Measurements from ENCODE around the gene SBF2. TPM values are rescaled to one million over a fixed set of nuclear protein-coding genes. Genes with fewer than 3 reads are reported as not detected.
"Not testable (repeated sequence)": the region's sequence is repeated elsewhere in the genome, so short reads cannot be mapped to it uniquely, and the experiment has no call there.

Gene SBF2
- total RNA-seq, 1 experiment from 2014 or later, result 16.7 TPM

DNA sequence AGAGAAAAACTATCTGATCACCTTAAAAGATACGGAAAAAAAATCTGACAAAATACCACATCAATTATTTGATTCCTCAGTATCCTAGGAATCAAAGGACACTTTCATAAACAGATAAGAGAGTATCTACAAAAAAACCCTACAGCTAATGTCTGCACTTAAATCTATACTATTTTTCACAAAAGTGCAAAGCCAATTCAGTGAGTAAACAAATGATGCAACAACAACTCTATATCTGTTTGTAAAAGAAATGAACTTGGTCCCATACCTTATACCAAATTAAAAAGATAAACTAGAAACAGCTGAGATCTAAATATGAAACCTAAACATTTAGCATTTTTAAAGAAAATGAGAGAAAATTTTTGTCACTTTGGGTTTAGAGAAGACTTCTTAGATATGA, 366.3 kb downstream of the SBF2 start:
- H3K4me3 ChIP-seq, result no peak overlapping the region
- H3K27me3 ChIP-seq, result no peaks in the 10 kb centered on the region
- H3K9me3 ChIP-seq, result no peaks in the 10 kb centered on the region
- no peaks in the 10 kb centered on the region; the same call in none of the 2 replicates for H3K36me3 ChIP-seq
- DNase-seq, result no peak

DNA sequence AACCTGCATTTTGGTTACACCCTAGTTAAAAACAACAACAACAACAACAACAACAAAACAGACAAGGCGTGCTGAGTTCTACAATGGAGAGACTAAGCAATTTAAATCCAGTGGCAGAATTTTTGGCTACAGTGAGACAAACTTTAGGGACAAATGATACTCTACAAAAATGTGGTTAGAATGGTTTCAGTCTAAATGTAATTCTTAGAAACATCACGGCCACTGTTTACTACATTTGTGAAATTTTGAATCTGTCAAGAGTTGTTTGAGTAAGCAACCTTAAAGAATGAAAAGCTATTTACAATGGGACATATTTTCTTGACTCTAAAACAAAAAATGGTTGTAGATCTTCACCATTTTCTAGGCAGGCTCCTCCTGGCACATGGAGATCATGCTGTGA, 370.7 kb downstream of the SBF2 start:
- Histone ChIP-seq H3K4me3 (no peak overlapping the region), H3K36me3 (no peaks in the 10 kb centered on the region; the same call in 1 of the 2 replicates), H3K9me3 (no peaks in the 10 kb centered on the region), H3K27me3 (no peaks in the 10 kb centered on the region)
- DNase-seq, result no peak

DNA sequence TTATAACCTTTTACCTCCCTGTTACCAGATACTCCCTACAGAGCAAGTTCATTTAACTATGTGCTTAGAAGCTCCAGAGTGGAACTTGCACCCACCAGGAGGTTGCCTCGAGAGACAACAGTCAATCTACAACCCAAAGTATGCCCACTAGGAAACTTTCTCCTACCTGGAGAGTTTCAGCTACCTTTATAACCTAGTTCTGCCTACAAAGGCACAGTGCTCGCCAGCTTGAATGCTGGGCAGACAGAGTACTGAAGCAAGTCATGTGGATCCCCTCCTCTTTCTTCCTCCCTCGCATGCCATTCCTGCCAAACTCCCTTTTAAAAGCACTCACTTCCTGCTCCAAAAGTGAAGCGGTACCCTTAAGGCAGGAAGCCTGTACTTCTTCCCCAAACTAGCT, 371.2 kb downstream of the SBF2 start:
- H3K36me3 ChIP-seq, result no peaks in the 10 kb centered on the region; the same call in 1 of the 2 replicates
- DNase-seq, result peak; percentile 23
- H3K27me3 ChIP-seq, result no peaks in the 10 kb centered on the region

DNA sequence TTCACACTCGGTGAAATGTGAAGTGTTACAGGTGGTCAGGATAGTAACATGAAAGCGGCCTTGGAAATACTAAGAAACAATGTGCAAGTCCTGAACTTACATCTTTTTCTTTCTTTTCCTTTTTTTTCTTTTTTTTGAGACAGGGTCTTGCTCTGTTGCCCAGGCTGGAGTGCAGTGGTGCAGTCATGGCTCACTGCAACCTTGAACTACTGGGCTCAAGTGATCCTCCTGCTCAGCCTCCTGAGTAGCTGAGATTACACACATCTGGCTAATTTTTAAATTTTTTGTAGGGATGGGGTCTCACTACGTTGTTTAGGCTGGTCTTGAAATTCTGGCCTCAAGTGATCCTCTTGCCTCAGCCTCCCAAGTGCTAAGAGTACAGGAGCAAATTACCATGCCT, 377.5 kb downstream of the SBF2 start:
- DNase-seq, result no peak
- H3K36me3 ChIP-seq, result no peaks in the 10 kb centered on the region; the same call in 1 of the 2 replicates
- no peaks in the 10 kb centered on the region for H3K9me3 ChIP-seq
- H3K4me3 ChIP-seq, result no peak overlapping the region
- no peaks in the 10 kb centered on the region for H3K27me3 ChIP-seq

More for the DNA sequence above, 371.2 kb downstream of the SBF2 start:
- H3K4me3 ChIP-seq, result no peak overlapping the region
- no peaks in the 10 kb centered on the region for H3K9me3 ChIP-seq

DNA sequence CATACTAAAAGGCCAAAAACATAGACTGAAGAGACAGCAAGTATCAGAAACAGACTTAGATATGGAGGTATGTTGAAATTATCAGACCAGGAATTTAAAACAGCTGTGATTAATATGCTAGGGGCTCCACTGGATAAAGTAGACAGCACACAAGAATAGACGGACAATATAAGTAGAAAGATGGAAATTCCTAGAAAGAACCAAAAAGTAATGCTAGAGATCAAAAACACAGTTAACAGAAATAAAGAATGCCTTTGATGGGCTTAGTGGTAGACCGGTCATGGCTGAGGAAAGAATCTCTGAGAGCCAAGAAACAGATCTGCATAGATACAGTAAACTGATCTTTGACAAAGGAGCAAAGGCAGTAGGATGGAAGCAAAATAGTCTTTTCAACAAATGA, 380.0 kb downstream of the SBF2 start:
- Histone ChIP-seq H3K4me3 (no peak overlapping the region), H3K36me3 (no peaks in the 10 kb centered on the region; the same call in 1 of the 2 replicates), H3K27me3 (no peaks in the 10 kb centered on the region), H3K9me3 (no peaks in the 10 kb centered on the region)
- DNase-seq, result no peak

DNA sequence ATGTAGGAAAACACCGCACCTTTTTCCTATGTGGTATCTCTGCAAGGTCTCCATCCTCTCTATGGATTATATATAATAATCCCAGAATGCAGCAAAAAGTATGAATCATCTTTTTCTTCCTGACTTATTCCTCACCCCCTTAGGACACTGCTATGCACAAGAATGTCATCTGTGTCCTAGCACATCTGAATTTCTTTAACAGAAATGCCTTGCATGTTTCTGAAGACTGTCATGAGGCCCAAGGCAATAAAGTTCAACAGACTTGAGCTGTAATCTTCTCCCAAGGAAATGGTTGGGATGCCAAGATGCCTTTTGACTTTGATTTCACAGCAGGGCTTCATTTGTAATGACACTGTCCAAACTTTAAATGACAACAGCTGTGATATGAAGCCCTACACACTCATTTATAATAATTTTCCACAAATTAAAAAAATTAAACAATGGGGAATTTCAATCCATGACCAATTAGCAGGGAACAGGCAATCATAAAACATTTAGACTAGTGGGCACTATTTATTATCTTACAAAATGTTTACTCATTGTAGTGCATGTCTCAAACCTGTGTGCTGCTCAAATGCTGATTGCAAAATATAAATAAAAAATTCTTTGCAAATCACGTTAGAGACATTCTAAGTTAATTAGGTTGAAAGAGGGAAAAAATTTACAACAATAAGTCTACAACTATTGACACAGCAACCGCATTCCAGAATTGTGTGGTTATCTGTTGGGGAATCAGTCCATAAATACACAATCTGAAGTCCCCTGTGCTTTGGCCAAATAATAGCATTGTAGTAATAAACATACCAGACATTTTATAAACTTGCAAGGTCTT, 387.8 kb downstream of the SBF2 start:
- peaks cover 8% of the 10 kb centered on the region for H3K36me3 ChIP-seq
- H3K9me3 ChIP-seq, result no peaks in the 10 kb centered on the region
- H3K27me3 ChIP-seq, result no peaks in the 10 kb centered on the region
- peak; percentile 57 for DNase-seq
- H3K4me3 ChIP-seq, result no peak overlapping the region

DNA sequence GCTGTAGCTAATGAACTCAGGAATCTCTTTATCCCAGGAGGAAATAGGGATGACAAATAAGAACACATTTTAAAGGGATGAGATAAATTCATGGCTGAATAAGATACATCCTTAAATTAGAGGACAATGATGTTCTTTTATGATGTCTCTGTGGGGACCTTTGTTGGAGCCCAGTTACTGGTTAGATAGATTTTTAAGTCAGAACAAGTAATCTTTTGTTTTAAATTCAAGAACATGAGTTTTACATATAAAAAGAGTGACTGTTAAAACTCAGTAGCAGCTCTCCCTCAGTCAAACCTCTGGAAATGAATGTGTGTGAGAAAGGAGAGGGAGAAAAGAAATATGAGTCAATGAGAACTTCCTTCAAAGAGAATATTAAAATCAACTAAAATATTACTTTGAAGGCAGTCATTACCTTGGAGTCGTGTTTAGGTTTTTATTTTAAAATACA, 388.5 kb downstream of the SBF2 start:
- no peak for DNase-seq
- Histone ChIP-seq H3K36me3 (peaks cover 8% of the 10 kb centered on the region), H3K27me3 (no peaks in the 10 kb centered on the region), H3K4me3 (no peak overlapping the region), H3K9me3 (no peaks in the 10 kb centered on the region)

DNA sequence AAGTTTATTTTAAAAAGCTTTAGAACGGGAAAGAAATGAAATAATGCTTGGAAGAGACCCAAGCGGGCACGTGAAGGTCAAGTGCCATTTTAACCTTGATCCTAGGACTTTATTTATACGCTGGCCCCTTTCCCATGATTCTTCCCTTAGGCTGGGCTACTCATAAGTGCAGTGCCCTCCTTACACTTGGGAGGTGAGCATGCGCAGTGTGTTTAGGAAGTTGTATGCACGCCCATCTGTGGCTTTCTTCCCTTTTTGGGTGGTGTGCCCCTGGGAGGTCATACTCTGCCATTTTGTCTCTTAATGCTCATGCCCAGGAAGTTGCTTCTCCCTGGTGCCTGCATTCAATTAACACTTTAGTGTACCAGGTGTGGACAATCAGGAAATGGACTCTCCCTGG, 390.4 kb downstream of the SBF2 start:
- H3K27me3 ChIP-seq, result no peaks in the 10 kb centered on the region
- H3K36me3 ChIP-seq, result peaks cover 8% of the 10 kb centered on the region
- no peaks in the 10 kb centered on the region for H3K9me3 ChIP-seq
- DNase-seq, result no peak
- H3K4me3 ChIP-seq, result no peak overlapping the region

DNA sequence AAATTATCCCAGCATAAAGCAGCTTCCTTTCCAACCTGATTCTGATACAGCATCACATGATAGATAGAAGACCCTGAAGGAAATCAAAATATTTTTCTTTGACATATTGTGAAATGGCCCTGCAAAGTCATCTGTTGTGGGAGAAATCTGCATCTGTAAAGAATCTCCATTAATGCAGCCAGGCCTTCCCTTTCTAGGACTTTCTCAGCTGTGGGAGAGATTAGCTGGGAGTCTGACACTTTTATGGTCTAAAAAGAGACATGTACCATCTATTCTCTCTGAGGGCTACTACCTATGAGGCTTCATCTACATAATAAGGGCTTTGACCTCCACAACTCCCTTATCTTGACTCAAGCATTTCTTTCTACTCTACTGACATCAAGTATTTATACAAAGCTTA, 392.1 kb downstream of the SBF2 start:
- no peak for DNase-seq
- Histone ChIP-seq H3K27me3 (no peaks in the 10 kb centered on the region), H3K4me3 (no peak overlapping the region), H3K36me3 (peaks cover 2% of the 10 kb centered on the region; the same call in 1 of the 2 replicates), H3K9me3 (no peaks in the 10 kb centered on the region)

DNA sequence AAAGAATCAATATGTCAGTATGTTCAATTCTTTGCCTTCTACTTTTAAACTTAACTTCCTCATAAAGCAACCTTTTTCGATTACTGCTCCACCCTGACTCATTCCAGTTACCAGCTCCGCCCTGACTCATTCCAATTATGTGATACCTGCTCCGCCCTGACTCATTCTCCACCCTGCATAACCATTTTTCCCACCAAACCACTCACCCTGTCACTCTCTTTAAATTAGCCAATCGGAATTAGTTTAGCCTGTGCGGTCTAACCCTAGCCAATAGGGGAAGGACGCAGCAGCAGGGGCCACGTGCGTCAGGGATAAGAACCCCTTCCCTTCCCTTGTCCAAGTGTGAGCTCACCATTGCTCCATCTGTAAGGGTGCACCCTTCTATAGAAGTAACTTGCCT, 393.8 kb downstream of the SBF2 start:
- DNase-seq, result peak; percentile 94
- not testable (repeated sequence) for H3K27me3 ChIP-seq, H3K36me3 ChIP-seq, H3K9me3 ChIP-seq, H3K4me3 ChIP-seq

DNA sequence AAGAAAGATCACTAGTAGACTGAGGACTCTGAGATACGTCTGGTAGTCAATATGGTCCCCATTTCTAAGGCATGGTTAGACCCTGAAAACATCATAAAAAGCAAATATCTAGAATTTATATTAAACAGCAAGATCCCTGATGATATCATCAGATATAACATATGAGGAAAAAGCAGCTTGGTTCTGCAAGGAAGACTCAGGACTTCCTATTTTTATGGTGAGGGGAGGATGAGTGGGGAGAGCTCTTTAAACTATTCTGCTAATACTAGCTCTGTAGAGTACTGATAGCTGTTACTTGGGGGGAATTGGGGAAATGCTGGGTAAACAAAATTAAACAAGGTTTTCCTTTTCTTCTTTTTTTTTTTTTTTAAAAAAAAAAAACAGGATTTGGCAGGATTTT, 394.3 kb downstream of the SBF2 start:
- no peak for DNase-seq
- no peaks in the 10 kb centered on the region for H3K27me3 ChIP-seq
- no peak overlapping the region for H3K4me3 ChIP-seq
- H3K9me3 ChIP-seq, result peaks cover under 1% of the 10 kb centered on the region
- peaks cover 7% of the 10 kb centered on the region for H3K36me3 ChIP-seq

DNA sequence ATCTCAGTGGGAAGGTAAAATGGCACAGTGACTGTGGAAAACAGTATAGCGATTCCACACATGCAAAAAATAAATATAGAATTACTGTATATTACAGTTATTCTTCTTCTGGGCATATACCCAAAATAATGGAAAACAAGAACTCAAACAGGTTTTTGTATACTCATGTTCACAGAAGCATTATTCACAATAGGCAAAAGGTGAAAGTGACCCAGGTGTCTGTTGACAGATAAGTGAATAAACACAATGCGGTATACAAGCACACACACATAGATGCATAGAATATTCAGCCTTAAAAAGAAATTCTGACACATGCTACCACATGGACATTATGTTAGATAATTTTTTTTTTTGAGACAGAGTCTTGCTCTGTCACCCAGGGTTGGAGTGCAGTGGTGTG, 397.1 kb downstream of the SBF2 start:
- DNase-seq, result no peak
- Histone ChIP-seq H3K4me3 (no peak overlapping the region), H3K27me3 (no peaks in the 10 kb centered on the region), H3K9me3 (peaks cover 6% of the 10 kb centered on the region), H3K36me3 (peaks cover 18% of the 10 kb centered on the region)

DNA sequence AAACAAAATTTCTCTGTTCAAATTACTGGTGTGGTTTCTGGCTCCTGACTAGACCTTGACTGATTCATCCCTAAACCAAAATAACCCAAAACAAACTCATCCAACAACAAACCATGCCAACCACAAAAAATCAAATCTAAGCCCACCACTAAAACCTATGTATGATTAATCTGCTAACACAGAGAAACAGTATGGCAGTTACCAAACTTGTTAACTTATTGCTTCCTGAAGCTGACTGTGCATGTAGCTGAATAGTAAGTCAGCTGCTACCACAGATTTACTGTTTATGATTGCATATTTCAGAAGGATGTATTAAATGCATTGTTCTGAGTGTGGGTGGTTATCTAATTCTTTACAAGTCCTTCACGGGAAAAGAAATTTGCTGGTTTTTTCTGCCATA, 399.0 kb downstream of the SBF2 start:
- peaks cover 6% of the 10 kb centered on the region for H3K9me3 ChIP-seq
- H3K36me3 ChIP-seq, result peaks cover 16% of the 10 kb centered on the region
- peak; percentile 13 for DNase-seq
- no peaks in the 10 kb centered on the region for H3K27me3 ChIP-seq
- H3K4me3 ChIP-seq, result no peak overlapping the region

DNA sequence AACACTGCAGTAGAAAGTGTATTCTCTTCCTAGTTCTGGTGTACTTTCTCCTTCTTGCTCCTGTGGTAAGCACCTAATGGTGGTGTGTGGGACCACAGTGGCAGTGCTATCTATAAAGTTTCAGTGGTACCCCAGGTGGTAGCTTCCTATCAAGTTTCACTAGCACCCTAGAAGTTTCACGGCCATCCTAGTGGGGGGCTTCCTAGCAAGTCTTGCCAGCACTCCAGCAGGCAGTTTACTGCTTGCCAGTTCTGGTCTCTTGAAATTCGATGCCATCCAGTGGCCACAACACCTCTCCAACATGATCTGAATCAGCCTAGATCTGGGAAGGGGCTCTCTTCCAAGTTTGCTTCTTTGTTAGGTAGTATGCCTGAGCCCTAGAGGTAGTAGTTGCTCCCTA, 400.5 kb downstream of the SBF2 start:
- H3K4me3 ChIP-seq, result no peak overlapping the region
- H3K9me3 ChIP-seq, result peaks cover 6% of the 10 kb centered on the region
- peaks cover 16% of the 10 kb centered on the region for H3K36me3 ChIP-seq
- peak; percentile 25 for DNase-seq
- H3K27me3 ChIP-seq, result no peaks in the 10 kb centered on the region

DNA sequence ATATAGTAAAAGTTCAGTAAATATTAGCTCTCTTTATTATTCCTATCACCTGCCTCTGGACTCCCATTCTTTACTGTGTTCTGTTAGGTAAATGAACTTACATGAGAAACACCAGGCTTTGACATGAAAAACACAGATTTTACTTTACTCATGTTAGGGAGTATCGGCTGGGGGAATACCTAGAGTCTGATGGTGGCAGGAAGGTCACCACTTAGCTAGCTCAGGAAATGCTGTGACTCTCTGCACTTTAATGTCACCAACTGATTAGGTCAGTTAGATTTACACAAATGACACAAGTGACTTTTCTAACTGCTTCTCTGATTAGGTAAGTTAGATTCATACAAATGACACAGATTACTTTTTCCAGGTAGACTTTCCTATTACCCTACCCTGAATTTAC, 405.1 kb downstream of the SBF2 start:
- Histone ChIP-seq H3K36me3 (peaks cover 12% of the 10 kb centered on the region), H3K4me3 (no peak overlapping the region), H3K9me3 (no peaks in the 10 kb centered on the region), H3K27me3 (no peaks in the 10 kb centered on the region)
- no peak for DNase-seq

DNA sequence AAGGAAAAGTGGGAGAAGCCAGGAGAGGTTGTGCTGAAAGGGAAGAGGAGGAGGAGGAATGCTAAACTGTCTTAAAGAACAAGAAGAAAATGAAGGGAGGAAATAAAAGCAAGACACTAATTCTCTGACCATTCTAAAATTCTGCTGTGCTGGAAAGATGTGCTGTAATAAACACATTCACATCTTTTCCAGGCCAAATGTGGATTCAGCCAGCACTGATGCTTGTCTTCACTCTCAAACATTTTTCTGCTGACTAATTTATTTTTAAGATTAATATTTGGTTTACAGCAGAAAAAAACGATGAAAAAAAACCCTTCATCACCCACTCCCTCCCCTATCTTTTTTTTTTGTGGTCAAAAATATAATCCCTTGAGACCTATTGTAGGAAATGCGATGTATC, 406.5 kb downstream of the SBF2 start:
- H3K27me3 ChIP-seq, result no peaks in the 10 kb centered on the region

DNA sequence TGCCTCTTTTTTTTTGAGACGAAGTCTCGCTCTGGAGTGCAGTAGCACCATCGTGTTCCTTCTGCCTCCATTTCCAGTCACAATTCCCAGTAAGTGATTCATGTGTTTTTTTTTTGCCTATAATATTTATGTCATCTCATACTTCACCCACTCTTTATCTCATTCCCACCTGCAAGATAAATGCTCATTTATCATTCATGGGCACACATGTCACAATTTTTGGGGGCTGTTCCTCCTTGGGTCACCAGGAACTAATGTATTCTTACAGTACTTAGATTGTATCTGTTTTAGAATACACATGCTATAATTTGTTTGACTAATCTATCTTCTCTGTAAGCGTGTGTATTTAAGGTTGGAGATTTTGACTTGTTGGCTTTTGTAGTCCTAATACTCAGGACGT, 407.4 kb downstream of the SBF2 start:
- no peaks in the 10 kb centered on the region for H3K27me3 ChIP-seq
- no peak for DNase-seq

More for the DNA sequence above, 406.5 kb downstream of the SBF2 start:
- H3K4me3 ChIP-seq, result no peak overlapping the region
- H3K9me3 ChIP-seq, result no peaks in the 10 kb centered on the region
- peaks cover 8% of the 10 kb centered on the region for H3K36me3 ChIP-seq
- DNase-seq, result no peak

DNA sequence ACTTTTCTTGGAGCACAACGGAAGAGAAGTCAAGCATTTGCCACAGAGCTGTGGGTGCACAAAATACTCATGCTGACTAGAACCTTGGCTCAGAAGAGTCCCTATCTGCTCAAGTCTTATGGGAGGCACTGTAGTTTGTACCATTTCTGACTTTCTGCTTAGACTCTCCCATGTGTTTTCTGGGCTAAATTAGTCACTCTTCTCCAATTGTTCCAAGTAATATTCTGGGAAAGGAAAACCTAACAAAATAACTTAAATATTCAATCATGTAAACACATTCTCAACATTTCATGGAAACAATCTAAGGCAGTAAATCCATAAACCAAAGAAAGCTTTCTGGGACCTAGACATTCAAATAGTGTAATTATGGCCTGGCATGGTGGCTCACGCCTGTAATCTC, 409.4 kb downstream of the SBF2 start:
- peak; percentile 55 for DNase-seq
- no peaks in the 10 kb centered on the region for H3K27me3 ChIP-seq
- peaks cover 8% of the 10 kb centered on the region for H3K36me3 ChIP-seq

More for the DNA sequence above, 407.4 kb downstream of the SBF2 start:
- H3K4me3 ChIP-seq, result no peak overlapping the region
- H3K36me3 ChIP-seq, result peaks cover 8% of the 10 kb centered on the region
- no peaks in the 10 kb centered on the region for H3K9me3 ChIP-seq

More for the DNA sequence above, 409.4 kb downstream of the SBF2 start:
- H3K4me3 ChIP-seq, result no peak overlapping the region
- H3K9me3 ChIP-seq, result no peaks in the 10 kb centered on the region
